Glomerular visceral epithelial cell (primary cell): Measurements from ENCODE around the gene TCF4.

Experiments
- DNase-seq: peaks from one replicate; pipeline ENCODE4 v3.0.0-alpha.2; 2016; ENCODE audit errors: extremely low spot score

TCF4 gene

GRCh38 chr18:55503167-55503820, 84.7 kb downstream of the TCF4 start:
- DNase-seq: no peak

GRCh38 chr18:55501982-55502710, 85.8 kb downstream of the TCF4 start:
- DNase-seq: peak; percentile 74

GRCh38 chr18:55501579-55501978, 86.4 kb downstream of the TCF4 start:
- no peak for DNase-seq

DNA sequence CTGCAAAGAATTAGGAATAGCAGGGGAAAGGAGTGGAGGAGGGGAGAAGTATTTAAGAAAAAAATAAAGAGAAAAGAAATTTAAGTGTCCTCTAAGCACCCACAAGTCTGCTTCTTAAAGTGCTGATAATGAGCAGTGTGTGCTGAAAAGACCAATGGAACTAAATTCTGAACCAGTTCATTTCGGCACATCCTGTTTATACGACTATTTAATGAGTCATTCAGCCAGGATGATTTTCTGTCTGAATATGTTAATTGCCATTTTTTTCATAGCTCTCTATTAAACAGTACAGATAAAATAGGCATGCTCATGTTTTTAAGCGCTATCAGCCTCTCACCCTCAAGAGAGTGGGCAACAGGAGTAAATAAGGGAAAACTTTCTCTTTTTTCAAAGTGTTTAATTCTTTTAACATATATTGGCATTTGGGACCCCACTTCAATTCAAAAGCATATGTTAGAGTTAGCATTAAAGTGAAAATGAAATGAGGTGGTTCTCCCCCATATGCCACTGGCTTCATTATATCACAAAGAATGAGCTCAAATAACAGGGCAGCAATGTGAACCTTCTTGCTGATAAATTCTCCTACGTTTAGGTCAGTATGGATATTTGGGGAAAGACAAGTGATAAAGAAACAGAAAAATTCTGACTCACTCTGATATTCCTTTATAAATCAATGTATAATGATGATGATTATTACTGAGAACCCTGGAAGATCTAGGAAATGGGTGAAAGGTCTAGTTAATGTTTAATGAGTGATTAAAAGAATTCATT, 87.5 kb downstream of the TCF4 start:
- DNase-seq: no peak

- no peak for DNase-seq
Measured at GRCh38 chr18:55499526-55499925, 88.5 kb downstream of the TCF4 start.

DNA sequence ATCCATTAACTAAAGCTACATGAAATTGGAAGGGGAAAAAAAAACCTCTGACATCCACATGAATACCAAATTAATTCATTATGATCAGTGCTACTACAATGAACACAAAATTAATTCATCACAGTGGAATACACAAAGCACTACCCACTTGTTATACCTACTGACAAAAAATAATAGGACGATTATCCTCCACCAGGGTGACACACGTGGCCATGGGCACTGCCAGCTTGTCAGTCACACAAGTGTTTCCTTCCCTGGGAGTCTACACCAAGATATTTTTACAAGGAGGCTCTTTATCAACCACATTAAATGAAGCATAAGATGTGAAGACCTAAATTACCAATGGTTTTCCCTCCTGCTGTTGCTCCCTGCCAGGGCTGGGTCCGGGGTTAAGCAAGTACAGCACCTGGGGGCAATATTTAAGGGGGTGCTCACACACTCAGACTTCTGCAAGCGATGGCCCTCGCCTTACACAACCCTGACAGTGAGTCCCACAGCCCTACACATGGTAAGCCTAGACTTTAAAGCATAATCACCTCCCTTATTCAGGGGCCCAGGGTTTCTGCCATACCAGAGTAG, 90.1 kb downstream of the TCF4 start:
- no peak for DNase-seq

GRCh38 chr18:55494899-55495298, 93.1 kb downstream of the TCF4 start:
- DNase-seq: no peak

GRCh38 chr18:55494441-55494840, 93.6 kb downstream of the TCF4 start:
- DNase-seq: no peak

DNA sequence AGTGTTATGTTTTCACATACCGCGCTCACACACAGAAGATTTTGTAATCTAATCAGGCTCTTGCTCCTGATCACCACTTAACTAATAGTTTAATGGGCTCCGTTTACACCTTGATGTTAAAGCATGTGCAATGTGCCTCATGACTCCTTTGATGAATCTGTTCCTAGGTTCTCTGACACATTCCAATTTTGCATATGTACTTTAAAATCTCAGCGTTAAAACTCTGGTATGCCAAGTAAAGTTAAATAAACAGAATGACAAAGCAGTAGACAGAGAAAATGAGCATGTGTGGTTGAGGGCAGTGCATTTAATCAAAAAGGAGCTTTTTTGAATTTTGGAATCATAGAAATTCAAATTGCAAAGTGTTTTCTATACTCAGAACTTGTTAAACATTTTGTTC, 96.4 kb downstream of the TCF4 start:
- DNase-seq: no peak

DNA sequence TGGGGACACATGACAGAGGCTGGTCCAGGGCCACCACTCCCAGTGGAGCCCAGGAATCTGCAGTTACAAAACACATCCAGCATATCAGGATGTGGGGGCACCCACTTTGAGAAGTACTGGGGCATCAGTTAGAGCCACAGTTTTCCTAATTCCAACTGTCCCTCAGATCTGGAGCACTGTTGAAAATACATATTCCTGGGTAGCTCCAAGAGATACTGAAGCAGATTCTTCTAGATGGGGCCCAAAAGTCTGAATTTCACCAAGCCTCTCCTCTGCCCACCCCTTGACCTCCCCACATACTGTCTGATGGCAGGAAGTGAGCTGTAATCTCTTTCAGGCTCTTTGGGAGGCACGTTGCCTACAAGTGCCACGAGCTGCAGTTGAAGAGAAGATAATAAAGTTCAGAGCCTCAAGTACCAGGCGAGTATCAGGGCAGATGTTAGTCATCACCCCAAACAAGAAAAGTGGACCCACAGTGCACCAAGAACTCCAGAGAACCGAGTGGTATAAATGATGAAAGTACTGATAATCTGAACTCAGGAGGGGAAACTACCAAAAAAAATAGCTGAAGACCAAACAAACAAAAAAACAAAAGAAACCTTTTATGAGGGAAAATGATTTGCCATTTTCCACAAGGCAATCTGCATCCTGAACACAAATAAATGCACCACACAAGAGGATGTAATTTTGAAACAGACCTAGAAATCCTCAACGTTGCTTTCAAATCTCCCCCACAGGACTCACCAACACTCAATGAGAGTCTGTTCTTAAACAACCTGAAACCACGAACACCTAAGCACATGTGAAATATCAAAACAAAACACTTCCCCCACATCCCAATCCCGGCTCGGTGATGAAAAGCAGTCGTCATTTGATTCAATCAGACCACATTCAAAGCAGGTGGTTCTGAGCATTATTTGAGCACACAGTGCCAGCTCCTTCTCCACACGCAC, 98.7 kb downstream of the TCF4 start:
- no peak for DNase-seq

DNA sequence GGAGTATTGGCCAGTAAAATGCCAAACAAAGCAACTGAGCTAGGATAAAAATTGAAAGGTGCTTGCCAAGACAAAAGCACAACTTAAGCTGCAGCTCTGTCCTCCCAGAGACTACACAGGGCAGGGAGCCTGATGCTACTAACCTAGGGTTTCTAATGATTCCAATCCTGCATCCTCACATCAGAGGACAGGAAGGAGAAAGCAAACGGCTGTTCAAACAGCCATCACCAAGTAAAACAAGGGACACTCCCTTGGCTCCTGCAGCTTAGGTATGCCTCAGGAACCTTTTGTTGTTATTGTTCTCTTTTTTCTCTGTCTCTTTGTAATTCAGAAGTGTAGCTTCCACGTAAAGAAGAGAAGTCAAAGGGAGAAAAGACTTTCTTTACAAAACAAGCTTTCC, 99.5 kb downstream of the TCF4 start:
- DNase-seq: no peak

GRCh38 chr18:55487997-55488396, 100.0 kb downstream of the TCF4 start:
- DNase-seq: no peak

GRCh38 chr18:55486936-55487335, 101.1 kb downstream of the TCF4 start:
- no peak for DNase-seq

GRCh38 chr18:55485666-55486065, 102.3 kb downstream of the TCF4 start:
- no peak for DNase-seq

DNA sequence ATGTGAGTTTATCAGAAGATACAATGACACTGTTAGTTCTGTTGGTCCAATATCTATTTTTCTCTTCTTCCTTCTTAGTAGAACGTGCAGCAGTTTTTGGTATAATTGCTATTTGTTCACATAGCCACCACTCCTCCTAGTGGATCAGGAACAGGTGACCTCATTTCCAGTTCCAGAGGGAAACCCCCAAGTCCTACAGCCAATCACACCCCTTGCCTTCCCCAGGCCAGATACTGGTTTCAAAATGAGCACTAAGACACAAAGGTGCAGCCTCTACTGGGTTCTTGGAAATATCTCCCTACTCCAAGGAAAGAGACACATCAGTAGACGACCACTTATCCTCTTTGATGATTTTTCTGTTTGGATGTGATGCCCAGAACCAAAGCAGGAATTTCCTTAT, 103.2 kb downstream of the TCF4 start:
- no peak for DNase-seq

DNA sequence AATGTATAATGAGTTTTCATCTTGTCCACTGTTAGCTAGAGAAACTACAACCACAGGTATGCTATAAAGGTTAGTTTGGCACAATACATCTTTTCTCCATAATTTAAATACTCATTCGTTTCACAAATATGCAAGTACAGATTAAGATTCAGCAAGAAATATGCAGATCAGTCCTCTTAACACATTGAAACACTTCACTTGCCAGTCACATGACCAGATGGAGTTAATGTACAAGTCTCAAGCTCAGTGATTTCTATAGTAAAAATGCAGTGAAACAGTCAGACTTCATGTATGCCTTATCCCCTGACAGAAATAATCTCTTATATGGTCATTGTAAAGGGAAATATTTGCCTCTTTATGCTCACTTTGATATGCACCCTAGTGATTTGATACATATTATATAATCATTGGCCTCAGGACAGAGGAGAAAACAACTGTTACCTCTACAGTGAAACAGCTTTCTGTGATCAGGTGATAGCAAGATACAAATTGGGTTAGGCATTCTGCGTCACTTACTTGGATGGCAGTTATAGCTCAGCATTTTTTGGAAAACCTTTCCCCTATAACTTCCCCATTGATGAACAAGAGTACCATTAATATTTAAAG, 104.6 kb downstream of the TCF4 start:
- DNase-seq: no peak

DNA sequence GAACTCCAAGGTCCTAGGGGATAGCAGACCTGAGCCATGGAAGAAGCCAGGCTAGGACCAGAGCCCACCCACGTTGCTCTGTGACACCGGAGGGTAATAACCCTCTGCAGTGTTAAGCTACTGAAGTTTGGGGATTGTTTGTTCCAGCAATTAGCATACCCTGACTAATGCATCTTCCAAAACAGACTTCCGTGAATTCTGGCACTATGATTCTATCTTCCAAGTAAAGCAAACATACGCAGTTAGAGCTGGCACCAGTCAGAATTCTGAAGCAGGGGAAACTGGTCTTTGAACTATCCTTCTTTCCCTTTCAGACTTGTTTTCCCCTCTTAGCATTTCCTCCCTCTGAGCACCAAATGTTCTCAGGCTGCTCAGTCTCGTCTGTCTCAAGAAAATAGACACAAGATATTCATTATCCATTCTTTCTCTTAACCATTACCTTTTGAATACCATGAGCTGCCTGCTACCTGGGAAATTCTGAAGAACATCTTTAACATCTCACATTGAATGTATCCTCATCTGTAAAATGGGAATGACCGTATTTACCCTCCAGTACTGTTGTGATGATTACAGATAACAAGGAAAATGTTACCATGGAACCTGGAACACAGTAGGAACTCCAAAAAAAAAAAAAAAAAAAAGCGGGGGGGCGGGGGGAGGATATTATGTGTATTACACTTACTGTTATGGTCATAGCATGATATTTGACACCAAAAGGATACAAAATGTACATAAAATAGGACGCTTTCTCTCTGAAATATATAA, 108.2 kb downstream of the TCF4 start:
- DNase-seq: no peak

DNA sequence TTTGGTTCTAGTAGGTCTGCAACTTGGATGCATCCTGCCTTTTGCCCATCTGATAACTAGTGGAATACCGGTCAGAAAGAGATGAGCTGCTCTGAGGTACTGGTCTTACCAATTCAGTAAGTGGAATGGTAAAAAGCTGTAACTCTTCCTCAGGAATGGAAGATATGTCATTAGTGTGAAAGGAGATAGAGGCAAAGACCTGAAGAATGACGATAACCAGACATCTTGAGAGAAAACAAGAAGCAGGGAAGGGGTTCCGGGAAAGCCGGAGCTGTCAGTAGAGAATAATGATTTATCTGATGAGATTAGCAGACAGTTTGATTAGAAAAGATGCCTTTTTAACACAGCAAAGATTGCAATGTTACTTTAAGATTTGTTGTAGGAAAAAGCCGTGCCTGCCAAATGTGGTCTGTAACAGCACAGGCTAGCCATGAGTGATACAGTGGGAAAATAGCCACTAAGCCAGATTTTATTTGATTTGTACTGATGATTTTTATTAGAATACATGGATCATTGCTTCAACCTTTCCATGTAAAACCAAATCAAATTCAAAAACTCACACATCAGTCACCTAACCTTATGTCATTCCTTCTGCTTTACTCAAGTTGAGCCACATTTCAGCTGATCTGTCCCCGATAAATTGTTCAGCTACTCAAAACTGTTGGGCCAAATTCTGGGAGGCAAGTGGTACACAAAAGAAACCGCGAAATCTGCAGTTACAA, 110.0 kb downstream of the TCF4 start:
- DNase-seq: no peak

GRCh38 chr18:55477499-55477859, 110.5 kb downstream of the TCF4 start:
- DNase-seq: peak; percentile 73

DNA sequence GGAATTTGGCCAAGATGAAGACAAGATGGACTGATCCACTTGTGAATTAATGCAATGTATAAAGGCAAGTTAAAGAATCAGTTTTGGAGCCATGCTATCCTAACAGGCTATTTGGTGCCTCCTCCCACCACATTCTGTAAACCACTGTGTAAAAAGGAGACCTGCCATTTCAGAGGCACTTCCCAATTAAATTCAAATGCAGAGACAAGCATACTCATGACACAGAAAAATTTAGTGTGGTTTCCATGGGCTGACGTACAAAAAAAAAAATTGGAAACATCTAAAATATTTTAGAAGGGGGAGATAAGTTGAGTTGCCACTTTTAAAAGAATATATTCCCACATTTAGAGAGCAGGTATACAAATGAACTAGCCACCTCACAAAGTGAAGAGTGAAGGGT, 112.1 kb downstream of the TCF4 start:
- DNase-seq: no peak
